Upper lobe of right lung (tissue), 1 donor: ENCODE results near the gene C19orf53. TPM values are rescaled to one million over a fixed set of nuclear protein-coding genes. Genes with fewer than 3 reads are reported as not detected.

ENCODE experiments used
- ATAC-seq: fragments of 200-7000 bp; cut with Tn5 transposase; one replicate; pipeline ENCODE4 v1.9.1; 2020; ENCODE audit warnings: mild to moderate bottlenecking, moderate library complexity
- DNase-seq: peaks from one replicate; pipeline ENCODE4 v3.0.0-alpha.2; 2020
- H3K27ac ChIP-seq: fragments of 200-600 bp; one replicate; pipeline ENCODE4 v1.8.0; 2022
- H3K27me3 ChIP-seq: fragments of 200-600 bp; one replicate; pipeline ENCODE4 v1.8.0; 2022; ENCODE audit warnings: mild to moderate bottlenecking
- H3K36me3 ChIP-seq: fragments of 200-600 bp; one replicate; pipeline ENCODE4 v1.8.0; 2022
- H3K4me1 ChIP-seq: fragments of 200-600 bp; one replicate; pipeline ENCODE4 v1.8.0; 2022
- H3K4me3 ChIP-seq: fragments of 200-600 bp; one replicate; pipeline ENCODE4 v1.8.0; 2022; ENCODE audit warnings: mild to moderate bottlenecking
- H3K9me3 ChIP-seq: fragments of 200-600 bp; one replicate; pipeline ENCODE4 v1.8.0; 2022
- intact Hi-C: fragments of 100-400 bp; cut with DNase I; formaldehyde crosslinking; loops from one replicate; pipeline ENCODE4 v1.11.0; 2022
- total RNA-seq: library from RNA; stranded (reverse); fragmentation: NEBNext Ultra II Directional; extraction: Animal tissue kit (Norgen Biotek cat#: 25700); gene quantifications from one replicate; pipeline ENCODE4 v1.2.1, GENCODE V29; 2021
- TF ChIP-seq, protein P1 (sequence below): fragments of 200-600 bp; IDR thresholded peaks from one replicate; pipeline ENCODE4 v1.8.0; 2022; ENCODE audit warnings: antibody characterized with exemption
- donor health status: DM: no; HTN: yes; CAD: no; lungs with severe emphysema.

Gene C19orf53
- total RNA-seq, 1 donor from 2014 or later: 77.8 TPM

DNA sequence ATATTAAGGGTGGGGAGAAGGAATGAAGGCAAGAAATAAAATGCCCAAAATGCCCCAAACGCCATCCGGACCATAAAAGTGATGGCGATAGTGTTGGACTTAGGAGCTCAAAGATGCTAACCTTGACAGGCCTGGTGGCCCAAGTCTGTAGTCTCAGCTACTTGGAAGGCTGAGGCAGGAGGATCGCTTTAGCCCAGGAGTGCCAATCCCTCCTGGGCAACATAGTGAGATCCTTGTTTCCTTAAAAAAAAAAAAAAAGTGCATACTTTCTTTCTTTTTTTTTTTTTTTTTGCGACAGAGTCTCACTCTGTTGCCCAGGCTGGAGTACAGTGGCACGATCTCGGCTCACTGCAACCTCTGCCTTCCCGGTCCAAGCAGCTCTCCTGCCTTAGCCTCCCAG, 41.9 kb upstream of the C19orf53 start:
- Histone ChIP-seq H3K27ac (peak overlapping the region; percentile 90), H3K4me1 (peaks cover 14% of the 10 kb centered on the region), H3K36me3 (no peaks in the 10 kb centered on the region), H3K27me3 (no peaks in the 10 kb centered on the region), H3K4me3 (peak overlapping the region; percentile 72), H3K9me3 (no peaks in the 10 kb centered on the region)
- intact Hi-C loops: no loop called here
- ATAC-seq (no peak), DNase-seq (no peak)
- TF ChIP-seq, protein P1, sequence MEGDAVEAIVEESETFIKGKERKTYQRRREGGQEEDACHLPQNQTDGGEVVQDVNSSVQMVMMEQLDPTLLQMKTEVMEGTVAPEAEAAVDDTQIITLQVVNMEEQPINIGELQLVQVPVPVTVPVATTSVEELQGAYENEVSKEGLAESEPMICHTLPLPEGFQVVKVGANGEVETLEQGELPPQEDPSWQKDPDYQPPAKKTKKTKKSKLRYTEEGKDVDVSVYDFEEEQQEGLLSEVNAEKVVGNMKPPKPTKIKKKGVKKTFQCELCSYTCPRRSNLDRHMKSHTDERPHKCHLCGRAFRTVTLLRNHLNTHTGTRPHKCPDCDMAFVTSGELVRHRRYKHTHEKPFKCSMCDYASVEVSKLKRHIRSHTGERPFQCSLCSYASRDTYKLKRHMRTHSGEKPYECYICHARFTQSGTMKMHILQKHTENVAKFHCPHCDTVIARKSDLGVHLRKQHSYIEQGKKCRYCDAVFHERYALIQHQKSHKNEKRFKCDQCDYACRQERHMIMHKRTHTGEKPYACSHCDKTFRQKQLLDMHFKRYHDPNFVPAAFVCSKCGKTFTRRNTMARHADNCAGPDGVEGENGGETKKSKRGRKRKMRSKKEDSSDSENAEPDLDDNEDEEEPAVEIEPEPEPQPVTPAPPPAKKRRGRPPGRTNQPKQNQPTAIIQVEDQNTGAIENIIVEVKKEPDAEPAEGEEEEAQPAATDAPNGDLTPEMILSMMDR: no peak

DNA sequence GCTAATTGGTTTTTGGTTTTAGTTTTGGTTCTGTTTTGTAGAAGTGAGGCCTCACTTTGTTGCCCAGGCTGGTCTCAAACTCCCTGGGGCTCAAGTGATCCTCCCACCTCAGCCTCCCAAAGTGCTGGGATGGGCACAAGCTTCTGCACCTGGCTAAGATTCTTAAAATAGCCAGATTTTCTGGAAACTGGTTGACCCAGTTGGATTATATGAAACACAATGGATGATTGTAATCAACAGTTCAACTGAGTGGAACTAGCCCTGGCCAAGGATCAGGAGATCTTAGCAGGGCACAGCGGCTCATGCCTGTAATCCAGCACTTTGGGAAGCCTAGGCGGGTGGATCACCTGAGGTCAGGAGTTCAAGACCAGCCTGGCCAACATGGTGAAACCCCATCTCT, 39.5 kb upstream of the C19orf53 start:
- Histone ChIP-seq H3K4me3 (no peak overlapping the region), H3K4me1 (peaks cover 14% of the 10 kb centered on the region), H3K27me3 (no peaks in the 10 kb centered on the region), H3K9me3 (no peaks in the 10 kb centered on the region), H3K36me3 (no peaks in the 10 kb centered on the region), H3K27ac (no peak overlapping the region)
- TF ChIP-seq, protein P1: no peak
- no peak for ATAC-seq
- no peak for DNase-seq
- intact Hi-C loops: no loop called here

DNA sequence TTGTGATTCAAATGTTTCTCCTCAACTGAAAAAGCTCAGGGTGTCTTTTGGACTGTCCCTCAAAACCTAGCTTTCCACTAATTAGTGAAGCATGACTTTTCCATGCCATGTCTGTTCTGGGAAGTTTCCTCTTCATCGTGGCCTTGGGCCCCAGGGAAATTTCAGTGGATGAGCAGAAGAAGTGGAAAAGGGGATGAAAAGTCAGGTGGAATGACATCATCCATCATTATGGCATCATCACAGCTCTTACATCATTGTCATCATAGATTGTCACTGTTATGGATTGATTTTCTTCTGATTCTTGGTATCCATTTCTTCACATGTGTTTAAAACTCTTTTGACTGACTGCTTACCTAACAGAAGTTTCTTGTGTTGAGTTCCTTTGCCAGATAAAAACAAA, 36.2 kb upstream of the C19orf53 start:
- no peaks in the 10 kb centered on the region for H3K4me1 ChIP-seq
- ATAC-seq (no peak), DNase-seq (no peak)
- intact Hi-C loops: no loop called here
- H3K27ac ChIP-seq: no peak overlapping the region
- H3K4me3 ChIP-seq: no peak overlapping the region
- H3K9me3 ChIP-seq: no peaks in the 10 kb centered on the region
- H3K27me3 ChIP-seq: no peaks in the 10 kb centered on the region
- no peaks in the 10 kb centered on the region for H3K36me3 ChIP-seq
- TF ChIP-seq, protein P1: no peak

DNA sequence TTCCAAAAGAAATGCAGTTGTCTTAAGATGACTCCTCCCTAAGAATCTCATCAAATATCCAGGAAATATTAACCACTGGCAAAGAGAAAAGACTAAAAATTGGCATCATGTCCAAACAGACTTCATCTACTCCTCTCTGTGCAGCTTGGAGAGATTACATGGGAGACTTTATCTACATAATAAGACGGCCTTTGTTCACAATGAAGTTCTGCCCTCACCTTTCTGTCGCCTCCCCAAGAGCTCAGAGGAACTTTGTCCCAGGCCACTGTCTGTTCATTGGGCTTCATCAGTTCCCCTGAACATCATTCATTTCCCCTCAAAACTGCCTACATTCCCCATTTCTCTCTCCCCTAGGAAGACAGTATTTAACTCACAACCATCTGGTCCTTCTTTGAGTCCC, 32.4 kb upstream of the C19orf53 start:
- no peak for ATAC-seq
- DNase-seq: no peak
- TF ChIP-seq, protein P1: no peak
- Histone ChIP-seq H3K27me3 (no peaks in the 10 kb centered on the region), H3K4me1 (no peaks in the 10 kb centered on the region), H3K4me3 (no peak overlapping the region), H3K36me3 (no peaks in the 10 kb centered on the region), H3K27ac (no peak overlapping the region), H3K9me3 (no peaks in the 10 kb centered on the region)
- intact Hi-C loops: no loop called here

DNA sequence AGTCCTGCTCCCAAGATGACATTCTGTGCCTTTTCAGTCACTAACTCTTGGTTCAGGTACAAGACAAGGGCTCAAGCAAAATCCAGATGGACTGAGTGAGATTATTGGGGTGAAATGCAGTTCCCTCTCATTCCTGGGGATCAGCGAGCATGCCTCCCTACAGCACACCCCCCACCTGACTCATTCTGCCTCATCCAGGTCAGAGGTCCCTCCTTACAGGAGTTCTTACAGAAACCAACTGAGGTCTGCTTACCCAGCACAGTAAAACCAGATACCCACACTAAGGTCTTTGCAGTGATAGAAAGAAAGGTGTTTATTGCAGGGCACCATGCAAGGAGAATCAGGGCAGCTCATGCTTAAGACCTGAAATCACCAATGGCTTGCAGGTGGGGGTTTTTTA, 31.5 kb upstream of the C19orf53 start:
- intact Hi-C loops: no loop called here
- no peak for DNase-seq
- TF ChIP-seq, protein P1: no peak
- Histone ChIP-seq H3K36me3 (no peaks in the 10 kb centered on the region), H3K27me3 (no peaks in the 10 kb centered on the region), H3K27ac (no peak overlapping the region), H3K4me1 (no peaks in the 10 kb centered on the region), H3K4me3 (no peak overlapping the region), H3K9me3 (no peaks in the 10 kb centered on the region)
- no peak for ATAC-seq

DNA sequence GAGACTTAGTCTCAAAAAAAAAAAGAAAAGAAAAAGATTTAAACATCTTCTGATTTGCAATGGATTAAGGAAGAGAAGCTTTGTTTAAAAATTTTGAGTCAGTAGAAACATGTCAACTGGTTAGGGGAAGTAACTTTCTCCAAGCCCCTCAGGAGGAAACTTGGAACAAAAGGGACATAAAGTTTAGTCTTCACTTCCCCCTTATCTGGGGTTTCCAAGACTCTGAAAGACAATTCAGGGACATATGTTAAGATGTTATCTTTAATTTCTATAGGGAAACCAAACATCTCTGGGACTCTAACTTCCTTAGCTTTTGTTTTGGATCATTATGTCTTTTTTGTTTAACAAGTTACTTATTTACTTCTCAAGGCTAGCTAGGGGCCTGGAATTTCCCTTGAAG, 30.1 kb upstream of the C19orf53 start:
- Histone ChIP-seq H3K36me3 (no peaks in the 10 kb centered on the region), H3K27me3 (no peaks in the 10 kb centered on the region), H3K27ac (peak overlapping the region; percentile 13), H3K9me3 (no peaks in the 10 kb centered on the region), H3K4me3 (no peak overlapping the region), H3K4me1 (peaks cover 8% of the 10 kb centered on the region)
- DNase-seq (no peak), ATAC-seq (no peak)
- TF ChIP-seq, protein P1: no peak
- intact Hi-C loops: no loop called here
